Activated CD8-positive, alpha-beta memory T cell treated with anti-CD3 and anti-CD28 coated beads, Interleukin-2, amount 50 U/mL, for 24 hours (primary cell): Measurements from ENCODE around the gene GOLM1.
"Not testable (repeated sequence)": the region's sequence is repeated elsewhere in the genome, so short reads cannot be mapped to it uniquely, and the experiment has no call there.

Experiments
- DNase-seq: peaks from one replicate; pipeline ENCODE4 v3.0.0-alpha.2; 2020; ENCODE audit errors: extremely low read depth

The GOLM1 gene

GRCh38 chr9:86091477-86091876 is 7.9 kb downstream of the GOLM1 start:
- no peak for DNase-seq

GRCh38 chr9:86082870-86083269 is 16.5 kb downstream of the GOLM1 start:
- no peak for DNase-seq

GRCh38 chr9:86079865-86080469 is 19.4 kb downstream of the GOLM1 start:
- no peak for DNase-seq

GRCh38 chr9:86079421-86079831 is 19.9 kb downstream of the GOLM1 start:
- DNase-seq = no peak

GRCh38 chr9:86078731-86079130 is 20.6 kb downstream of the GOLM1 start:
- DNase-seq = no peak

- DNase-seq = no peak
Observed at GRCh38 chr9:86077276-86077675, 22.1 kb downstream of the GOLM1 start.

- no peak for DNase-seq
Observed at GRCh38 chr9:86075132-86076109, 23.9 kb downstream of the GOLM1 start.

GRCh38 chr9:86073839-86074238 is 25.5 kb downstream of the GOLM1 start:
- no peak for DNase-seq

- no peak for DNase-seq
Observed at GRCh38 chr9:86072394-86072877, 26.9 kb downstream of the GOLM1 start.

GRCh38 chr9:86069206-86069869 is 30.0 kb downstream of the GOLM1 start:
- DNase-seq = no peak

- no peak for DNase-seq
Observed at GRCh38 chr9:86064220-86064619, 35.1 kb downstream of the GOLM1 start.

- no peak for DNase-seq
Observed at GRCh38 chr9:86062845-86063693, 36.3 kb downstream of the GOLM1 start.

GRCh38 chr9:86061972-86062739 is 37.2 kb downstream of the GOLM1 start:
- no peak for DNase-seq

- no peak for DNase-seq
Observed at GRCh38 chr9:86057491-86057890, 41.9 kb downstream of the GOLM1 start.

- DNase-seq = no peak
Observed at GRCh38 chr9:86054695-86055094, 44.7 kb downstream of the GOLM1 start.

- DNase-seq = no peak
Observed at GRCh38 chr9:86052556-86053468, 46.5 kb downstream of the GOLM1 start.

- DNase-seq = not testable (repeated sequence)
Observed at GRCh38 chr9:86048018-86048742, 51.2 kb downstream of the GOLM1 start.

GRCh38 chr9:86047361-86047760 is 52.0 kb downstream of the GOLM1 start:
- no peak for DNase-seq

GRCh38 chr9:86046930-86047341 is 52.4 kb downstream of the GOLM1 start:
- no peak for DNase-seq
